Panc1 (cell line): ENCODE results near the gene CYP2C18. TPM values are rescaled to one million over a fixed set of nuclear protein-coding genes. Genes with fewer than 3 reads are reported as not detected.
"Not testable (repeated sequence)": the region's sequence is repeated elsewhere in the genome, so short reads cannot be mapped to it uniquely, and the experiment has no call there.

Experiments
- ATAC-seq: fragments of 200-7000 bp; cut with Tn5 transposase; 2 replicates; pipeline ENCODE4 v1.9.1; 2020; ENCODE audit warnings: mild to moderate bottlenecking, moderate library complexity
- Bru-seq: library from RNA; stranded (reverse); fragments of 400-500 nt; gene quantifications from one replicate; lab custom pipeline; 2021; lab: Mats Ljungman, UMichigan
- BruChase-seq, 2 experiments: library from RNA; stranded (reverse); fragments of 400-500 nt; gene quantifications; one replicate each; lab custom pipeline; 2021; lab: Mats Ljungman, UMichigan
- BruUV-seq: library from RNA; stranded (reverse); fragments of 400-500 nt; replicated peaks from 2 replicates; lab custom pipeline; 2021; lab: Mats Ljungman, UMichigan
- CTCF ChIA-PET: fragments of 300-600 bp; sonication (Branson Sonifier 250); formaldehyde crosslinking; loops from one replicate; lab custom pipeline; 2022; ENCODE audit warnings: antibody characterized with exemption; lab: Charles Lee
- POLR2A ChIA-PET: fragments of 300-600 bp; sonication (Branson Sonifier 250); formaldehyde crosslinking; loops from one replicate; lab custom pipeline; 2022; ENCODE audit warnings: antibody characterized with exemption; lab: Charles Lee
- DNase-seq: peaks from one replicate; pipeline ENCODE4 v3.0.0-alpha.2; 2010; ENCODE audit warnings: low read depth, low spot score
- H3K27ac ChIP-seq: 2 replicates; pipeline ENCODE4 v1.5.1; 2011; ENCODE audit warnings: mild to moderate bottlenecking, low read length, inconsistent platforms
- H3K27me3 ChIP-seq: fragments of 200-500 bp; sonication (Bioruptor generic); 2 replicates; pipeline ENCODE4 v1.6.0; 2014; ENCODE audit warnings: low read length, inconsistent platforms; ENCODE audit not compliant: control insufficient read depth, insufficient read depth
- H3K36me3 ChIP-seq: fragments of 200-500 bp; sonication (Bioruptor generic); 2 replicates; pipeline ENCODE4 v1.5.1; 2014; ENCODE audit warnings: inconsistent platforms, mild to moderate bottlenecking, low read length, moderate library complexity; ENCODE audit not compliant: control insufficient read depth, insufficient read depth
- H3K4me1 ChIP-seq: 2 replicates; pipeline ENCODE4 v1.5.1; 2011; ENCODE audit warnings: inconsistent platforms, mild to moderate bottlenecking, low read length, moderate library complexity; ENCODE audit not compliant: control insufficient read depth, insufficient read depth
- H3K4me3 ChIP-seq, 2 experiments: 2 replicates each; pipeline ENCODE4 v1.5.1; 2011 to 2012; ENCODE audit warnings: low read depth in 2 of 2, low read length in 2 of 2, mild to moderate bottlenecking in 2 of 2, inconsistent platforms in 1 of 2, moderate library complexity in 1 of 2
- H3K9me3 ChIP-seq: fragments of 200-500 bp; sonication (Bioruptor generic); 2 replicates; pipeline ENCODE4 v1.5.1; 2014; ENCODE audit warnings: low read depth, mild to moderate bottlenecking, inconsistent platforms, low read length, moderate library complexity; ENCODE audit not compliant: control insufficient read depth, insufficient read depth
- CTCF ChIP-seq: fragments of 450-650 bp; IDR thresholded peaks from 2 replicates; pipeline ENCODE4 v1.5.1; 2017; ENCODE audit warnings: mild to moderate bottlenecking
- POLR2AphosphoS5 ChIP-seq: IDR thresholded peaks from 2 replicates; pipeline ENCODE4 v1.6.1; 2012; ENCODE audit warnings: mild to moderate bottlenecking, low read depth, low read length, moderate library complexity
- REST ChIP-seq, 2 experiments: IDR thresholded peaks; 2 replicates each; pipeline ENCODE4 v1.6.1; 2011 to 2012; ENCODE audit warnings: low read depth in 2 of 2, control low read depth in 1 of 2, low read length in 1 of 2, mild to moderate bottlenecking in 1 of 2, moderate library complexity in 1 of 2; ENCODE audit not compliant: insufficient read depth in 1 of 2
- SIN3A ChIP-seq: IDR thresholded peaks from 2 replicates; pipeline ENCODE4 v1.6.1; 2012; ENCODE audit warnings: low read depth, mild to moderate bottlenecking, low read length, moderate library complexity, borderline replicate concordance; ENCODE audit not compliant: insufficient read depth
- TCF7L2 ChIP-seq: IDR thresholded peaks from 2 replicates; pipeline ENCODE4 v1.6.1; 2011; ENCODE audit warnings: mild to moderate bottlenecking, low read depth, low read length, inconsistent platforms
- in situ Hi-C: cut with HindIII; loops from 2 replicates; pipeline ENCODE4 v1.10.0; 2016; ENCODE audit warnings: low sequenced_read_pairs, low pct_unique_long_range_greater_than_20kb
- intact Hi-C: fragments of 100-400 bp; cut with micrococcal nuclease; formaldehyde crosslinking; loops from one replicate; pipeline ENCODE4 v1.10.0; 2022; ENCODE audit not compliant: unreplicated experiment
- long read RNA-seq: library from polyadenylated mRNA; unstranded; transcript quantifications from one replicate; pipeline ENCODE4 v2.0.0, GENCODE V29; 2021; ENCODE audit not compliant: unreplicated experiment
- polyA plus RNA-seq: library from polyadenylated mRNA; unstranded; fragments of >200 nt; gene quantifications from one replicate; pipeline ENCODE4 v1.2.1, GENCODE V29; 2012; ENCODE audit warnings: missing spikeins; ENCODE audit not compliant: insufficient read length
- total RNA-seq: library from RNA; stranded (reverse); gene quantifications from one replicate; pipeline ENCODE4 v1.2.1, GENCODE V29; 2021; ENCODE audit not compliant: unreplicated experiment

CYP2C18 gene
- total RNA-seq (not detected), Bru-seq, nascent RNA (percentile 25 among the genes with signal in this experiment), BruChase-seq, experiment 1, labeled RNA remaining after a 2-hour chase (percentile 46 among the genes with signal in this experiment), BruChase-seq, experiment 2, labeled RNA remaining after a 6-hour chase (percentile 41 among the genes with signal in this experiment)
- polyA plus RNA-seq: not detected
- long read RNA-seq: 0 reads

- Histone ChIP-seq H3K4me3 (no peak within 1 kb of the TSS), H3K4me1 (no peaks in the 10 kb centered on the region), H3K9me3 (no peaks in the 10 kb centered on the region), H3K36me3 (no peaks in the 10 kb centered on the region), H3K27ac (no peak within 1 kb of the TSS), H3K27me3 (peaks cover 4% of the 10 kb centered on the region; the same call in 1 of the 2 replicates)
- intact Hi-C loops: no loop called here
- in situ Hi-C loops: no loop called here
- ChIA-PET CTCF (interaction anchor here (0.7 kb wide), 1 partner anchor 63 kb away, joined by 3 read pairs; no protein-coding TSS in a partner anchor), POLR2A (no interaction called here)
- ATAC-seq: peak; percentile 65; the same call in 1 of the 2 replicates
- DNase-seq: no peak
- TF ChIP-seq SIN3A (no peak), TCF7L2 (no peak), POLR2AphosphoS5 (no peak), REST (IDR thresholded peaks at IDR 0.05; ENCODE audit: insufficient read depth in 1 of 2, low read depth in 2 of 2, low read length in 1 of 2) (no peak), CTCF (no peak)
- BruUV-seq: no TSS peak
These were observed at the start of gene CYP2C18 for GRCh38 chr10:94683214-94684054. Gene CYP2C18, plus strand, starts transcription at chr10:94683729. Its CDS starts 91 bp downstream, at chr10:94683820.

GRCh38 chr10:94638097-94638496, 45.4 kb upstream of the CYP2C18 start:
- intact Hi-C loops: loop anchor here (10.0 kb wide), 1 partner anchor 607 kb away; no protein-coding TSS in a partner anchor
- BruUV-seq, DNase-seq, H3K36me3 ChIP-seq, H3K27ac ChIP-seq, H3K4me3 ChIP-seq, CTCF ChIA-PET, in situ Hi-C loops, H3K4me1 ChIP-seq, H3K27me3 ChIP-seq, ATAC-seq, POLR2A ChIA-PET, H3K9me3 ChIP-seq: not testable (repeated sequence)
